Right atrium auricular region (tissue), 2 donors: ENCODE results near the gene SH3TC1. TPM values are rescaled to one million over a fixed set of nuclear protein-coding genes. Genes with fewer than 3 reads are reported as not detected.

Experiments used
- DNase-seq: peaks from one replicate; pipeline ENCODE4 v3.0.0-alpha.2; 2019; ENCODE audit warnings: low spot score
- H3K27ac ChIP-seq, 2 donors: fragments of 200-600 bp; sonication (generic); 1 replicate in 1 of 2; 2 replicates in 1 of 2; pipeline ENCODE4 v1.5.1; 2016 to 2019
- H3K27me3 ChIP-seq, 2 donors: fragments of 200-600 bp; sonication (generic); one replicate each; pipeline versions ENCODE4 v1.5.1 to v1.6.0; 2017 to 2019
- H3K36me3 ChIP-seq: fragments of 200-600 bp; sonication (generic); one replicate; pipeline ENCODE4 v1.5.1; 2016
- H3K4me1 ChIP-seq, 2 donors: fragments of 200-600 bp; sonication (generic); one replicate each; pipeline versions ENCODE4 v1.5.1 to v1.6.0; 2017 to 2019
- H3K4me3 ChIP-seq, 2 donors: fragments of 200-600 bp; sonication (generic); 1 replicate in 1 of 2; 2 replicates in 1 of 2; pipeline ENCODE4 v1.5.1; 2017 to 2019; ENCODE audit warnings: mild to moderate bottlenecking in 1 of 2, moderate library complexity in 1 of 2
- H3K9me3 ChIP-seq, 2 donors: fragments of 200-600 bp; sonication (generic); one replicate each; pipeline ENCODE4 v1.5.1; 2019
- total RNA-seq, 2 donors: library from RNA; depleted of rRNA; stranded (reverse); fragments of >200 nt; gene quantifications; one replicate each; pipeline ENCODE4 v1.1.0, GENCODE V29; 2016
- TF ChIP-seq, protein P1 (sequence below), 2 donors: fragments of 200-600 bp; sonication (generic); IDR thresholded peaks; one replicate each; pipeline ENCODE4 v1.5.1; 2019; ENCODE audit warnings: antibody characterized with exemption in 2 of 2

The SH3TC1 gene
- total RNA-seq, 2 donors from 2014 or later = 8.9 to 13.9 TPM

DNA sequence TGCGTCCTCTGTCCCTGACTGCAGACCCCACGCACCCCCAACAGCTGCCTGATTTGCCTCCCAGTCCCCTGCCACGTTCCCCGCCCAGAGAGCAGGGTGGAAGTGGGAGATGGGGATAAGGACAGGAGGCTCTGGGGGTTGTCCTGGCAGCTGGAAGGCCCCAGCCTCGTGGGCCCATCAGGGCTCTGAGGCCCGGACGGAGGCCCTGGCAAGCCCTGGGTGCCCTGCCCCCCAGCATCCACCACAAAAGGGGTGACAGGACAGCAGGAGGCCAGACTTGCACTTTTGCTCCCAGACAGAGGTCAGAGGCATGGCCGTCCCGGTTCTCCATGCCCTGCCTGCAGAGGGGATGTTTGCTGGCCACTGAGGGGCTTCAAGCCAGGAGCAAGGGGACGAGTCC, 4.7 kb downstream of the SH3TC1 start:
- no peaks in the 10 kb centered on the region for H3K9me3 ChIP-seq
- DNase-seq = no peak
- no peak overlapping the region for H3K27ac ChIP-seq
- no peak overlapping the region for H3K4me3 ChIP-seq
- TF ChIP-seq, protein P1, sequence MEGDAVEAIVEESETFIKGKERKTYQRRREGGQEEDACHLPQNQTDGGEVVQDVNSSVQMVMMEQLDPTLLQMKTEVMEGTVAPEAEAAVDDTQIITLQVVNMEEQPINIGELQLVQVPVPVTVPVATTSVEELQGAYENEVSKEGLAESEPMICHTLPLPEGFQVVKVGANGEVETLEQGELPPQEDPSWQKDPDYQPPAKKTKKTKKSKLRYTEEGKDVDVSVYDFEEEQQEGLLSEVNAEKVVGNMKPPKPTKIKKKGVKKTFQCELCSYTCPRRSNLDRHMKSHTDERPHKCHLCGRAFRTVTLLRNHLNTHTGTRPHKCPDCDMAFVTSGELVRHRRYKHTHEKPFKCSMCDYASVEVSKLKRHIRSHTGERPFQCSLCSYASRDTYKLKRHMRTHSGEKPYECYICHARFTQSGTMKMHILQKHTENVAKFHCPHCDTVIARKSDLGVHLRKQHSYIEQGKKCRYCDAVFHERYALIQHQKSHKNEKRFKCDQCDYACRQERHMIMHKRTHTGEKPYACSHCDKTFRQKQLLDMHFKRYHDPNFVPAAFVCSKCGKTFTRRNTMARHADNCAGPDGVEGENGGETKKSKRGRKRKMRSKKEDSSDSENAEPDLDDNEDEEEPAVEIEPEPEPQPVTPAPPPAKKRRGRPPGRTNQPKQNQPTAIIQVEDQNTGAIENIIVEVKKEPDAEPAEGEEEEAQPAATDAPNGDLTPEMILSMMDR (IDR thresholded peaks at IDR 0.05) = no peak
- H3K36me3 ChIP-seq = no peaks in the 10 kb centered on the region
- no peaks in the 10 kb centered on the region for H3K27me3 ChIP-seq
- H3K4me1 ChIP-seq = peaks cover 0 to 32% of the 10 kb centered on the region in 2 donors

DNA sequence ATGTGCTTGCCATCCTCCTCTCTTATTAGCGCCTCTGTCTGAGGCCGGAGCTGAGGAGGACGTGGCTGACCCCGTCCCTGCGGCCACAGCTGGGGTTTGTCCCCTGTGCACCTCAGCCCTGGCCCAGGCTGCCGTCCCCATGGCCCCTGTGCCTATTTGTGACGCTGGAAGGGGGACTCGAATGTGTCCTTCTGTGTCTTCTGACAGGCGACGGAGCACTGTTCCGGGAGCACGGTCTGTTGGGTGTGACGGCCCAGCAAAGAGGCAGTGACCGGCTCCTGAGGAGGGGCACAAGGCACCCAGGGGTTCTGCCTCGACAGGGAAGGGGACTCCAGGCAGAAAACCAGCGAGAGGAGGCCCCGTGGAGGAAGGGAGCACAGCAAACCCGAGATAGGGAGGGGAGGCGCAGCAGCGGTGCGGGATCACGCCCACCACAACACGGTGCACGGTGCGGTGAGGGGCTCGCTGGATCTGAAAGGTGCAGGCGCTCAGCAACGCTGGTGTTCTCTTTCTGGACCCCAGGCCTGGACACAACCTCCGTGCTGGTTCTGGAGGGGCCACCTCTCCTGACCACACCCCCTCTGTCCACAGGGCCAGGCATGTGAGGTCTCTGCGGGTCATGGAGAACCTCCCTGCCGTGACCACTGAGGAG, 5.6 kb downstream of the SH3TC1 start:
- TF ChIP-seq, protein P1 (IDR thresholded peaks at IDR 0.05) = no peak
- peaks cover 0 to 23% of the 10 kb centered on the region in 2 donors for H3K4me1 ChIP-seq
- no peaks in the 10 kb centered on the region for H3K36me3 ChIP-seq
- no peak overlapping the region for H3K4me3 ChIP-seq
- DNase-seq = no peak
- H3K27ac ChIP-seq = no peak overlapping the region
- H3K9me3 ChIP-seq = no peaks in the 10 kb centered on the region
- no peaks in the 10 kb centered on the region for H3K27me3 ChIP-seq

DNA sequence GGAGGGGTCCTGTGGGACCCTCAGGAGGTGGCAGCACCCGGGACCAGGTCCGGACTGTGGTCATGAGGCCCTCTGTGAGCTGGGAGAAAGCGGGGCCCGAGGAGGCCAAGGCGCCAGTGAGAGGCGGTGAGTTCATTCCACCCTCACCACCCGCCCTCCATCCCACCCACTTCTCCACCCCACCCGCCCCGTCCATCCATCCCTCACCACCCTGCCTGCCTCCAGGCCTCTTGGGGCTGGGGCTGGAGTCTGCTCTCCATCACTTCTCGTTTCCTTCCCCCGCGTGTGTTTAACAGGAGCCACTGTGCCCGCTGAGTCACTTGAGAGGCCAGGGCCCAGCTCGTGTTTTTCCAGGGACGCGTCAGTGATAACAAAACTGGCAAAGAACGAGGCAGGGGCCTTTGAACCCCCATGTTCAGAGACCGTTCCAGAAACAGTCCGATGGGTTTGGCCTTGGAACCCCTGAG, 6.2 kb downstream of the SH3TC1 start:
- no peak for DNase-seq
- H3K4me1 ChIP-seq = peaks cover 0 to 17% of the 10 kb centered on the region in 2 donors
- H3K27ac ChIP-seq = no peak overlapping the region
- no peaks in the 10 kb centered on the region for H3K36me3 ChIP-seq
- TF ChIP-seq, protein P1 (IDR thresholded peaks at IDR 0.05) = no peak
- H3K4me3 ChIP-seq = no peak overlapping the region
- no peaks in the 10 kb centered on the region for H3K27me3 ChIP-seq
- H3K9me3 ChIP-seq = no peaks in the 10 kb centered on the region

DNA sequence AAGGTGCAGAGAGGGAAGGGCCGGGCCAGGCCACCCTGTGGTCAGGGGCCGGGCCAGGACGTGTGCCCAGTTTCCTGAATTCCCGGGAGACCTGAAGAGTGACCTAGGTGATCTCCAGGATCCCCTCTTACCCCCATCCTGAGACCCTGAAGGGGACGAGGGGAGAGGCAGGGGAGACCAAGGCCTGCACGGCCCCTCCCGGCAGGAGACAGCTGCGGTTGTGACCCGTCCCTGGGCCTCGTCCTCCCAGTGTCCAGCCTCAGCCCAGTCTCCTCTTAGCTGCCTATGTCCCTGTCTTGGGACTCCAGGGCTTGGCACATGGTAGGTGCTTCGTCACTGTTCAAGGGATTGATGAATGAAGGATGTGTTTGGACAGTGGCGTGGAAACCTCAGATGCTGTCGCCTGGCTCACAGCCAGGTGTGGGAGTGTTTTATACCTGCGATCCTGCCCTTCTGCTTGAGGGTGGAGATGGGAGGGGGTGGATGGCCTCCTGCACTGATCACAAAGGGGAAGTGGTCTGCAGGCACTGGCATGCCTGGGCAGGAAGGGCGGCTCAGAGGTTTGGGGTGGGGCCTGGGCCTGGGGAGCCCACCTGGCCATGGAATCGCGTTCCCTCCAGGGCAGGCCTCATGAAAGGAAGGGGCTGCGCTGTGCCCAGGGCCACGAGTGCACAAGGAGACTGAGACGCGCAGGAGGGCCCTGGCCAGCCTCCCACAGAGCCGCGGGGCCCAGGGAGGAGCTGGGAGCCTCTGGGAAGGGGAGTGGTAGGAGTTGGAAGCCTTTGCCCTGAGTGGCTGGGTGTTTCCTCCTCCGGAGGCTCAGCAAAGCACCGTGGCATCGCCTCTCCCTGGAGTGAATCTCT, 6.9 kb downstream of the SH3TC1 start:
- Histone ChIP-seq H3K27ac (no peak overlapping the region), H3K9me3 (no peaks in the 10 kb centered on the region), H3K36me3 (no peaks in the 10 kb centered on the region), H3K4me3 (no peak overlapping the region), H3K27me3 (no peaks in the 10 kb centered on the region), H3K4me1 (peaks cover 0 to 10% of the 10 kb centered on the region in 2 donors)
- no peak for DNase-seq
- TF ChIP-seq, protein P1 (IDR thresholded peaks at IDR 0.05) = no peak

DNA sequence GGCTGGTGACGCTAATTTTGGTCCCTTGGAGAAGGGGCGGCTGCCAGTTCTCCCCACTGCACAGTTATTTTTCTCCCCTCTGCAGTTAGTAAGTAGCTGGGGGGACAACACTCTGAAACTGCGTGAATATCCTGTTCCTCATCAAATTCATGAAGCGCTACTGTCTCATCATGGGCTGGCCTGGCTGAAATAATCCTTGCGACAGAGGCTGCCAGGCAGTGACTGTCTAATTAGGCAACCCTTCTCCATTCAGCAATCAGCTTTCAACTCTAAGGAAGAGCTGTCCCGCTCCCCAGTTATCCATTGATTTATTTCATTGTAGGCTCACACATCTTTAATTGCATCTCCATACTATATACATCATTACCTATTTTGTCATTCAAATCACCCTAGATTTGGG, 8.2 kb downstream of the SH3TC1 start:
- no peaks in the 10 kb centered on the region for H3K9me3 ChIP-seq
- no peaks in the 10 kb centered on the region for H3K4me1 ChIP-seq
- no peak for DNase-seq
- H3K27me3 ChIP-seq = no peaks in the 10 kb centered on the region
- H3K27ac ChIP-seq = no peak overlapping the region
- no peak overlapping the region for H3K4me3 ChIP-seq
- TF ChIP-seq, protein P1 (IDR thresholded peaks at IDR 0.05) = no peak
- no peaks in the 10 kb centered on the region for H3K36me3 ChIP-seq
